PC-3 (cell line): ENCODE data around the gene ZNRF2.

ENCODE experiments used
- EZH2 ChIP-seq: fragments of 300-600 bp; sonication (generic); IDR thresholded peaks from one replicate; pipeline ENCODE4 v1.6.1; 2017; ENCODE audit warnings: antibody characterized with exemption, mild to moderate bottlenecking, low read length; ENCODE audit not compliant: unreplicated experiment
- TF ChIP-seq, protein P1 (sequence below): fragments of 300-600 bp; sonication (generic); conservative IDR thresholded peaks from 2 replicates; pipeline ENCODE4 v1.5.1; 2017; ENCODE audit warnings: antibody characterized with exemption, low read depth, mild to moderate bottlenecking, low read length

DNA sequence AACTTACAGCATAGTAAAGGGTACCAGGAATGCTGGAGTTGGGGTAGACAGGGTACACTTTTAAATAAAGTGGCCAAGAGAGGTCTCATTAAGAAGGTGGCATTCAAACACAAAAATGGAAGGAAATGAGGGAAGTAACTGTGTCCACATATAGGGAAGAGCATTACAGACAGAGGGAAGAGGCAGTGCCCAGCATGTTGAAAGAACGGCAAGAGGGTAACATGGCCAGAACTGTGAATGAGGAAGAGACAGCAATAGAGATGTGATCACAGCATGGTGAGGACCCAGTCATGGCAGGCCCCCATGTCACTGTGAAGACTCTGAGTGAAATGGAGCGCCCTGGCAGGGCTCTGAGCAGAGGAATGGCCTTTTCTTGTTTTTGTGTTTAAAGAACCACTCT lies 35.1 kb upstream of the ZNRF2 start:
- TF ChIP-seq, protein P1, sequence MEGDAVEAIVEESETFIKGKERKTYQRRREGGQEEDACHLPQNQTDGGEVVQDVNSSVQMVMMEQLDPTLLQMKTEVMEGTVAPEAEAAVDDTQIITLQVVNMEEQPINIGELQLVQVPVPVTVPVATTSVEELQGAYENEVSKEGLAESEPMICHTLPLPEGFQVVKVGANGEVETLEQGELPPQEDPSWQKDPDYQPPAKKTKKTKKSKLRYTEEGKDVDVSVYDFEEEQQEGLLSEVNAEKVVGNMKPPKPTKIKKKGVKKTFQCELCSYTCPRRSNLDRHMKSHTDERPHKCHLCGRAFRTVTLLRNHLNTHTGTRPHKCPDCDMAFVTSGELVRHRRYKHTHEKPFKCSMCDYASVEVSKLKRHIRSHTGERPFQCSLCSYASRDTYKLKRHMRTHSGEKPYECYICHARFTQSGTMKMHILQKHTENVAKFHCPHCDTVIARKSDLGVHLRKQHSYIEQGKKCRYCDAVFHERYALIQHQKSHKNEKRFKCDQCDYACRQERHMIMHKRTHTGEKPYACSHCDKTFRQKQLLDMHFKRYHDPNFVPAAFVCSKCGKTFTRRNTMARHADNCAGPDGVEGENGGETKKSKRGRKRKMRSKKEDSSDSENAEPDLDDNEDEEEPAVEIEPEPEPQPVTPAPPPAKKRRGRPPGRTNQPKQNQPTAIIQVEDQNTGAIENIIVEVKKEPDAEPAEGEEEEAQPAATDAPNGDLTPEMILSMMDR: no peak
- TF ChIP-seq EZH2: no peak
